ENCODE results near the gene SLC25A4. TPM values are rescaled to one million over a fixed set of nuclear protein-coding genes. Genes with fewer than 3 reads are reported as not detected.

SLC25A4 gene
- total RNA-seq, 2 experiments from 2014 or later, result 8.5 to 8.7 TPM

- H3K4me3 Mint-ChIP-seq, result no peak overlapping the region
- POLR2A ChIA-PET, result no interaction called here
- no peaks in the 10 kb centered on the region for H3K36me3 Mint-ChIP-seq (ENCODE audit: low read depth)
Measured at GRCh38 chr4:185099024-185099682, 43.9 kb upstream of the SLC25A4 start.

GRCh38 chr4:185099940-185100339 is 43.1 kb upstream of the SLC25A4 start:
- Mint-ChIP-seq H3K36me3 (ENCODE audit: low read depth) (no peaks in the 10 kb centered on the region), H3K27me3 (peaks cover 11% of the 10 kb centered on the region), H3K27ac (no peak overlapping the region), H3K4me3 (no peak overlapping the region), H3K4me1 (ENCODE audit: low read depth) (no peaks in the 10 kb centered on the region), H3K9me3 (no peaks in the 10 kb centered on the region)
- ChIA-PET CTCF (interaction anchor here (1.0 kb wide), 1 partner anchor 94 kb away, joined by 3 read pairs; no protein-coding TSS in a partner anchor), POLR2A (no interaction called here)
- DNase-seq (no peak), ATAC-seq (no peak)
- TF ChIP-seq CTCF (IDR thresholded peaks at IDR 0.05), result no peak
- intact Hi-C loops (cut with micrococcal nuclease), result no loop called here

More at GRCh38 chr4:185099024-185099682, 43.9 kb upstream of the SLC25A4 start:
- H3K9me3 Mint-ChIP-seq, result no peaks in the 10 kb centered on the region
- H3K27ac Mint-ChIP-seq, result no peak overlapping the region
- CTCF ChIA-PET, result interaction anchor here (1.0 to 4.6 kb wide), 4 partner anchors 7 to 94 kb away, joined by 3 to 78 read pairs (median 9); no protein-coding TSS in a partner anchor
- DNase-seq (no peak), ATAC-seq (no peak)
- TF ChIP-seq CTCF (IDR thresholded peaks at IDR 0.05), result no peak
- no peaks in the 10 kb centered on the region for H3K4me1 Mint-ChIP-seq (ENCODE audit: low read depth)
- intact Hi-C loops (cut with micrococcal nuclease), result no loop called here
- peaks cover 11% of the 10 kb centered on the region for H3K27me3 Mint-ChIP-seq

GRCh38 chr4:185100423-185100822 is 42.6 kb upstream of the SLC25A4 start:
- DNase-seq, result no peak
- H3K36me3 Mint-ChIP-seq (ENCODE audit: low read depth), result no peaks in the 10 kb centered on the region
- no peak for TF ChIP-seq CTCF (IDR thresholded peaks at IDR 0.05)
- no peak overlapping the region for H3K4me3 Mint-ChIP-seq
- no peak overlapping the region for H3K27ac Mint-ChIP-seq
- H3K9me3 Mint-ChIP-seq, result no peaks in the 10 kb centered on the region
- peaks cover 11% of the 10 kb centered on the region for H3K27me3 Mint-ChIP-seq
- ATAC-seq, result no peak
- ChIA-PET POLR2A (no interaction called here), CTCF (no interaction called here)
- H3K4me1 Mint-ChIP-seq (ENCODE audit: low read depth), result no peaks in the 10 kb centered on the region
- intact Hi-C loops (cut with micrococcal nuclease), result no loop called here

GRCh38 chr4:185101354-185101890 is 41.6 kb upstream of the SLC25A4 start:
- intact Hi-C loops (cut with micrococcal nuclease), result no loop called here
- no peak overlapping the region for H3K27ac Mint-ChIP-seq
- no peak for DNase-seq

More at GRCh38 chr4:185101354-185101890, 41.6 kb upstream of the SLC25A4 start:
- CTCF ChIA-PET, result no interaction called here
- TF ChIP-seq CTCF (IDR thresholded peaks at IDR 0.05), result no peak
- no peaks in the 10 kb centered on the region for H3K9me3 Mint-ChIP-seq
- no peak overlapping the region for H3K4me3 Mint-ChIP-seq
- H3K4me1 Mint-ChIP-seq (ENCODE audit: low read depth), result no peaks in the 10 kb centered on the region
- ATAC-seq, result no peak
- H3K36me3 Mint-ChIP-seq (ENCODE audit: low read depth), result no peaks in the 10 kb centered on the region
- POLR2A ChIA-PET, result no interaction called here
- H3K27me3 Mint-ChIP-seq, result peaks cover 11% of the 10 kb centered on the region
